ENCODE measurements around the gene PTPRC.
"Not testable (repeated sequence)": the region's sequence is repeated elsewhere in the genome, so short reads cannot be mapped to it uniquely, and the experiment has no call there.

PTPRC gene

GRCh38 chr1:198638894-198639635 lies at the start of gene PTPRC:
Gene PTPRC (plus strand): TSS chr1:198639040. CDS start chr1:198639269, 229 bp downstream.
- DNase-seq (ENCODE audit: low spot score), result peak; percentile 67

GRCh38 chr1:198590454-198590853 lies 48.4 kb upstream of the PTPRC start:
- DNase-seq (ENCODE audit: low spot score), result no peak

DNA sequence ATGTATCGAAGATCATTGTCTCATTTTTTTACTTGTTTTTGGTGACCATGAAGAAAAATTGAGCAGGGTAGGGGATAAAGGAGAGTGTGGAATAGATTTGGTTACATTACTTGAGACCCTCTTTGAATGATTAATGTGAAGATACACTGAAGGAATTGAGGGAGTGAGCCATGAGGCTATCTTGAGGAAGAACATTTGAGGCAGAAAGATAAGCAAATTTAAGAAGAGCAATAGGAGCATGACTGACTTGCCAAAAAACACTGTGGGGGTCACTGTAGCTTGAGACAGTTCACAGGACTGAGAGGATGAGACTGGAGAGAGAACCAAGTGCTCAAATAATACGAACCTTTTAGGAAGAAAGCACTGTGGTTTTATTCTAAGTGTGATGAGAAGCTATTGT lies 43.1 kb upstream of the PTPRC start:
- DNase-seq (ENCODE audit: low spot score), result no peak

- DNase-seq (ENCODE audit: low spot score), result peak; percentile 40
Measured at GRCh38 chr1:198597690-198598430, 41.0 kb upstream of the PTPRC start.

- DNase-seq (ENCODE audit: low spot score), result no peak
Measured at GRCh38 chr1:198598796-198599321, 40.0 kb upstream of the PTPRC start.

GRCh38 chr1:198599749-198600148 lies 39.1 kb upstream of the PTPRC start:
- DNase-seq (ENCODE audit: low spot score), result no peak

- DNase-seq (ENCODE audit: low spot score), result no peak
Measured at GRCh38 chr1:198600906-198601305, 37.9 kb upstream of the PTPRC start.

DNA sequence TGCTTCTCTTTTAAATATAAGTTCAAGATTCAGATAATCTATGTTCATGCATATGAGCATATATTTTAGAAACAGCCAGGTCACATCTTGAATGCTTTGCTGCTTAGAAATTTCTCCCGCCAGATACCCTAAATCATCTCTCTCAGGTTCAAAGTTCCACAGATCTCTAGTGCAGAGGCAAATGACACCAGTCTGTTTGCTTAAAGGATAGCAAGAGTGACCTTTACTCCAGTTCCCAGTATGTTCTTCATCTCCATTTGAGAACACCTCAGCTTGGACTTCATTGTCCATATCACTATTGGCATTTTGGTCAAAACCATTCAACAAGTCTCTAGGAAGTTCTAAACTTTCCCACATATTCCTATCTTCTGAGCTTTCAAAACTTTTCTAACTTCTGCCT lies 37.5 kb upstream of the PTPRC start:
- DNase-seq (ENCODE audit: low spot score), result not testable (repeated sequence)

GRCh38 chr1:198601936-198602889 lies 36.6 kb upstream of the PTPRC start:
- DNase-seq (ENCODE audit: low spot score), result no peak

- DNase-seq (ENCODE audit: low spot score), result no peak
Measured at GRCh38 chr1:198604975-198605374, 33.9 kb upstream of the PTPRC start.

DNA sequence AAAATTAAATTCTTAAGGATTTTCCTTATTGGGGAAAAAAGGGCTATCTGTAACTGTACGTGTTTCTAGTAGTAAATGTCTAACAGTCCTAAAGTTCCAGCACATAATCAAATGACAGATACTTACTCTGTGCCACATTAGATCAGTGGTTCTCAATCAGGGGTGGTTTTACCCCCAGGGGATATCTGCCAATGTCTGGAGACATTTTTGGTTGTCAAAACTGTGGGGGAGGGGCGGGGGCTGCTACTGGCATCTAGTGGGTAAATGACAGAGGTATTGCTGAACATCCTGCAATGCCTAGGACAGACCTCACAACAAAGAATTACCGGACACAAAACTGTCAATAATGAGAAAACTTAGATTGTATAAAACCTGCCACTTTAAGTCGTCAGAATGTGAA lies 33.4 kb upstream of the PTPRC start:
- DNase-seq (ENCODE audit: low spot score), result no peak

- no peak for DNase-seq (ENCODE audit: low spot score)
Measured at GRCh38 chr1:198606020-198606438, 32.8 kb upstream of the PTPRC start.

DNA sequence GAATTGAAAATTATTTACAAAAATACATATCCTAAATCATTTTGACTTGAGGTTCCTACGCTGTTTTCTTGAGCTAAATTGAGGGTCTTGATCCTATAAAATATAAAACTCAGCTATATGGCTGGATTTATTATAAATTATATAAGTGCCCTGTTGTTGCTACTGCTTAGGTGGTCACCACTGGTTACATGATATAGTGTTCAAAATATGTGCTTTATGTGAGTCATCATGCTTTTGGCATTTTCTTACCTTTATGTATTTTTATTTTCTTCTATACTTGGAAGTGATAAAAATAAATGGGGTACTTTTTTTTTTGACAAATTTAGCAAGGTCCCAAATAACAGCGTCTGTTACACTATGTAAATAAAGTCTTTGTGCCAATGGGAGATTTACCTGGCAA lies 31.1 kb upstream of the PTPRC start:
- no peak for DNase-seq (ENCODE audit: low spot score)

DNA sequence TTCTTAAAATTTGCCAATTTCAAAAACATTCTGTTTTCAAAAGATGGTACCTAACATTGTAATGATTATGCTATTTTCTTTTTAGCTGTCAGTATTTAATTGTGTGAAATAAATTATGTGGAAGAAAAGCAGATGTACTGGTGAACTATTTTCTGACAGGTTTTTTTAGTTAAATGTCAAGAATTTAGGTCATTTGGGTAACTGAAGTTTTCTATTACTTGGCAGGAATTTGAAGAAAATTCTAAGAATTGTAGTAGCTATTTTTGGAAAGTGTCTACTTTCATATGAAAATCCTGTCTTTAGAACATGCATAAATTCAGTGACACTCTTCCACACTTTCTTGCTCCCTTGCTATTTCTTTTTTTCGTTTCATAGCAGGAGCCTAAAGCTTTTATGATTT lies 28.5 kb upstream of the PTPRC start:
- no peak for DNase-seq (ENCODE audit: low spot score)

GRCh38 chr1:198611219-198611618 lies 27.6 kb upstream of the PTPRC start:
- DNase-seq (ENCODE audit: low spot score), result no peak

- peak; percentile 16 for DNase-seq (ENCODE audit: low spot score)
Measured at GRCh38 chr1:198612471-198613260, 26.2 kb upstream of the PTPRC start.

DNA sequence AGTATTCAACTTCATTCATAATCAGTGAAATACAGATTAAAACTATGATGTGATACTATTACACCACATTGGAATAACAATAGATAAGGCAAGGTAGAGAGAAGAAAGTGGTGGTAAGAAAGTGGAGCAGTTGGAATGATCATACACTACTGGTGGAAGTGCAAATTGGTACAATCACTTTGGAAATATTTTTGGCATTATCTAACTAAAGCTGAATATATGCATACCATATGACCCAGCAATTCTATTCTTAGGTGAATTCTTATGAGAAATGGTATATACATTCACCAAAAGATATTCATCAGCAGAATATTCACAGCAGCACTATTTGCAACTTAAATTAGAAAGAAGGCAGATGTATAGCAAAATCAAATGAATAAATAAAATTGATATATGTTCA lies 21.4 kb upstream of the PTPRC start:
- no peak for DNase-seq (ENCODE audit: low spot score)

DNA sequence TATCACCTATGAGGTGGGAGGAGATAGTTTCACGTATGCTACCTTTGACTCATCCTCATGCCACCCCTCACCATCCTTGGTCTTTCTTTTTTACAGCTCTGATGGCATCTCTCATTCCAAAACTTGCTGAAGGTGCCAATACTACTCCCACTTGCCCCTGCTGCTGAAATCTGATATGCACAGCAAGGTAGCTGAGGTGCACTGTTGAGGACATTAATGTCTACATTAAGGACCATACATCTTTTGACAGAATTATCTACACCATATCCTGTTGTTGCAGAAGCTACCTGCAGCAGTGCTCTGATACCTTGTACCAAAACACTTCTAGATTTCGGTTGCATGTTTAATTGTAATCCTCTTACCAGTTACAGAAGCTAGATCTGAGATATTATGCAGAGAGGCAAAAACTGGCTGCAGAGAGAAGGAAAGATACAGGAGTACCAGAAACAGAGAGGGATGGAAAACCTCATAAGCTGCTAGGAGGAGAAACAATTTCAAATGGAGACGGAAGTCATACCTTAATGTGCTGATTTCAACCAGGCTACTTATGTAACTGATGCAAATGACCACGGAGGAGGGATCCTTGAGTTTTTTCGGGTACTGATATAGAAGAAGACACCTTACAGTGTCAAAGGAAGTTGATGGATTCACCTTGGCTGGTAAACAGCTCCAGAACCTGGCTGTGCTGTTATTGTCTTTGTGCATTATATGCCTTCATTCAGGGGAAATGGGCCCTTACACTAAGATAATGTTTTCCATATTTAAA lies 19.3 kb upstream of the PTPRC start:
- no peak for DNase-seq (ENCODE audit: low spot score)

DNA sequence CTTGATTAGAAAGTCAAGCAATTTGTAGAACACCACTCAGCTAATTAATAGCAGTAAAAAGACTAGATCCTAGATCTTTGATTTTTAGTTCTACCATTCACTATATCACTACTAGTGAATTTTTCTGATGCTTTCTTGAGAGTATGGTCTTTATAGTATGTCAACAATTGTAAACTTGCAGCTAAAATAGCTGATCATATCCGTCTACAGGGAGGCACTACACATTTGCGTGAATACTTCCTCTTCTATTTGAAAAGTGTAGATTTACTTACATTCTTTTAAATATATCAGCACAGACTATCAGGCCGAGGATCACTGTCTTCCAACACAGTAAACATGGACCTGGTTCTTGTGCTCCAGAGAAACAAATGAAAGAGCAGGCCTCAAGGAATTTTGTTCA lies 18.6 kb upstream of the PTPRC start:
- no peak for DNase-seq (ENCODE audit: low spot score)

All from Ammon's horn (tissue), 1 donor.